Stimulated activated CD4-positive, alpha-beta T cell treated with anti-CD3 and anti-CD28 coated beads, Interleukin-15, amount 100 ng/mL, for 48 hours (primary cell): ENCODE data around the gene RAB12.
"Not testable (repeated sequence)": the region's sequence is repeated elsewhere in the genome, so short reads cannot be mapped to it uniquely, and the experiment has no call there.

Experiments used
- DNase-seq, 2 donors: peaks; one replicate each; pipeline ENCODE4 v3.0.0-alpha.2; 2020; ENCODE audit warnings: low read depth in 2 of 2

RAB12 gene

GRCh38 chr18:8643326-8643878 lies 34.2 kb downstream of the RAB12 start:
- DNase-seq: no peak

GRCh38 chr18:8647359-8647758 lies 38.1 kb downstream of the RAB12 start:
- not testable (repeated sequence) for DNase-seq

DNA sequence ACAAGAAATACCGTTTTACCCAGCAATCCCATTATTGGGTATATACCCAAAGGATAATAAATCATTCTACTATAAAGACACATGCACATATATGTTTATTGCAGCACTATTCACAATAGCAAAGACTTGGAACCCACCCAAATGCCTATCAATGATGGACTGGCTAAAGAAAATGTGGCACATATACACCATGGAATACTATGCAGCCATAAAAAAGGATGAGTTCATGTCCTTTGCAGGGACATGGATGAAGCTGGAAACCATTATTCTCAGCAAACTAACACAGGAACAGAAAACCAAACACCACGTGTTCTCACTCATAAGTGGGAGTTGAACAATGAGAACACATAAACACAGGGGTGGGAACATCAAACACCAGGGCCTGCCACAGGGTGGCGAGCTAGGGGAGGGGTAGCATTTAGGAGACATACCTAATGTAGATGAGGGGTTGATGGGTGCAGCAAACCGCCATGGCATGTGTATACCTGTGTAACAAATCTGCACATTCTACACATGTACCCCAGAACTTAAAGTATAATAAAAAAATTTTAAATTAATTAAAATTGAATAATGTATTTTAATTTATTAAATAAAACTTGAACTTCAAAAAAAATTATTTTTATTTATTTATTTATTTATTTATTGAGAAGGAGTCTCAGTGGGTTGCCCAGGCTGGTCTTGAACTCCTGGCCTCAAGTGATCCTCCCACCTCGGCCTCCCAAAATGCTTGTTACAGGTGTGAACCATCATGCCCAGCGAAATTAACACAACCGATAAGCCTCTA lies 42.4 kb downstream of the RAB12 start:
- not testable (repeated sequence) for DNase-seq

GRCh38 chr18:8654503-8655451 lies 45.5 kb downstream of the RAB12 start:
- DNase-seq: no peak

- DNase-seq: no peak
Observed at GRCh38 chr18:8656232-8656631, 47.0 kb downstream of the RAB12 start.

DNA sequence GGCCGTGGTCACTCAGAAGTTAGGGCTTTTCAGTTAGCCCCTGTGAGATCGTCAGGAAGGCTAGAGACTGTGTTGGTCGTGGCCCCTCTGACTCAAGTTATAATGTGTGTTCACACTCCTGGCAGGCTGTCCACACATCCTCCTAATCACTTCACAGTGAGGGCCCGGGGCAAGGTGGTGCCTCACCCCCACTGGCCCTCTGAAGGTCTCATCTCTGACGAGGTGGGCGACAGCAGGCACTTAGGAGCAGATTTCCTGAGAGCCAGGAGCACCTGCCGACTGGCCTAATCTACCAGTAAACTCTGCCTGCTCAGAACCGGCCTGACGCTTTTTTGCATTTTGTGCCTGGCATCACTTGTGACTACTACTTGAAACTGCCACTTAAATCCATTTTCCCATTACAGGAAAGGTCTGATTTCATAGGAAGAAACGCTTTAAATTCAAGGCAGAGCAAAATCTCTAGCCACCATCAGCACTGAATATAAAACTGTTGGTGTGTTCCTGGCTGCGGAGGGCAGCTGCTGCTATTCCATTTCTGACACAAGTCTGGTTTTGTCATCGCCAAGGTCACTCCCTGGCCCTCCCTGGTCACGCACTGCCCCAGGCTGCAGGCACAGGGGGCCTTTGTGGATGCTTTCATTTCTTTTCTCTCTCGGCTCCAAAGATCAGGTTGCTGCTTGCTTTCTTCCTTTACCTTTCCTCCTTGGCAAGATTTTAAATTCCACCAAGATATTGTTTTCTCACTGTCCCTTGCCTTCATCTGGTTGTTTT lies 48.0 kb downstream of the RAB12 start:
- no peak for DNase-seq

GRCh38 chr18:8657873-8658470 lies 48.7 kb downstream of the RAB12 start:
- no peak for DNase-seq

DNA sequence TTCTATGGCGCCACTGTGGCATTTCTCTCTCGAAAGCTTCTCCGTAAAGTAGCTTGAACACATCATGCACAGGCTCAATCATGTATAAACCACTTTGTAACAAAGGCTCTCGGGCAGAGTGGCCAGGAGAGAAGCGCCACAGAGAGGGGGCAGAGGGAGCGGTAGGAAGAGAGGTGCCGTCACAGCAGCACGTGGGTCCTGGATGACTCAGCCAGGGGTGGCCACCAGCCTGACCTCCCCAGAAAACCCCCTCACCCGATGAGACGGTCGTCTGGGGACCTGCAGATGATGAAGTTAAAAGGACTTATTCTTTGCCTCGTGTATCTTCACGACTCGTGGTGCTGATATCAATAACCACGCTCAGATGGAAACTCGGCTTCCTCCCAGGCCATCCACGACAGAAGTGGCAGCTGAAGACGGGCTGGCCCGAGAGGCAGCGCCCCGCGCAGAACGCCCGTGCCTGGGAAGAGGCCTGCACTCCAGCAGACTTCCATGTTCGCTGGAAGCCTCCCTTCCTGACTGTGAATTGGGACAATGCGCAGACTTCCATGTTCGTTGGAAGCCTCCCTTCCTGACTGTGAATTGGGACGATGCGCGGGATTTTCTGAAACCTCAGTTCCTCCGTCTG lies 49.7 kb downstream of the RAB12 start:
- DNase-seq: no peak

GRCh38 chr18:8659609-8660242 lies 50.5 kb downstream of the RAB12 start:
- DNase-seq: no peak

GRCh38 chr18:8660316-8660715 lies 51.1 kb downstream of the RAB12 start:
- DNase-seq: no peak

- no peak for DNase-seq
Observed at GRCh38 chr18:8661754-8662559, 52.7 kb downstream of the RAB12 start.

DNA sequence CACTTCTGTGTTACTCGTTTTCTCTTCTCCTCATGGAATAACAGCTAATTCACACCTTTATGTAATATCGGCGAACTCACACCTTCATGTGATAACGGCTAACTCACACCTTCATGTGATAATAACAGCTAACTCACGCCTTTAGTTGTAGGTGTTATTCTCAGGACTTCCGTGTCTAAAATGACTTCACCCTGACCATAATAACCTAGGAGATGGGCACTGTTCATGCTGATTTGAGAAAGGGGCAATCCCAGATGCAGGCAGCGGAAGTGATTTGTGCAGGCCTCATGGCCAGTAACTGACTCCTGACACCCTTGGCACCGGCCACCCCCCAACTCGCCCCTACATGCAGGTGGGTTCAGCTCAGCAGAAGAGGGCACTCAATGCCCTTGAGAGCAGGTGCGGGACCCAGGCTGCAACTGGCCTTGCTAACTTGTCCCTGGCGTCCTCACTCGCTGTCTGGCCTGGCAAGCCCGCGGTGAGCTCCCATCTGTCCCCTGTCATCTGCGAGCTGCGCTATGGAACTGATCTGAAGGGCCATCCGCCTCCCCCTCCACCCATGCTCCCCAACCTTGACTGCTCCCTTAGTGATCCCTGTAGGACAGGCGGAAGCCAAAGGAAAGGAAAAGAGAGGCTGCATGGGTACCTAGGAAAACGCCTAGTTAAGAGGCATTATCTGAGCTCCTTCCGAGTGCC lies 53.5 kb downstream of the RAB12 start:
- DNase-seq: no peak

GRCh38 chr18:8667846-8668245 lies 58.6 kb downstream of the RAB12 start:
- DNase-seq: no peak

DNA sequence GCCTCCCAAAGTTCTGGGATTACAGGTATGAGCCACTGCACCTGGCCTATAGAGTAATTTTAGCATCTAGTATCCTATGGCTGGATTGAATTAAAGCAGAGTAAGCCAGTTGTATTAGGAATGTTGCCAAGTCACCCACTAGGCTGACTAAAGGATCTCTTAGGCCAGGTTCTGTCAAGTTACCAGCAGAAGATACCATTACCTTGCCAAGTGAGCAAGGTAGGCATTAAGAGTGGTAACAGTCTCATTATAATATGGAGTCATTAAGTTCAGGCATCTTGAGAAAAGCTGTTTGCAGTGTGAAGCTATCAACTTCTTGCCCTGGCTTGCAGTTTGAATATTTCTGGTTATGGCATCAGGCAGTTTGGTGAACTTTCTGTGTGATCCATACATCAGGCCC lies 59.1 kb downstream of the RAB12 start:
- DNase-seq: no peak

GRCh38 chr18:8669571-8669970 lies 60.3 kb downstream of the RAB12 start:
- no peak for DNase-seq

DNA sequence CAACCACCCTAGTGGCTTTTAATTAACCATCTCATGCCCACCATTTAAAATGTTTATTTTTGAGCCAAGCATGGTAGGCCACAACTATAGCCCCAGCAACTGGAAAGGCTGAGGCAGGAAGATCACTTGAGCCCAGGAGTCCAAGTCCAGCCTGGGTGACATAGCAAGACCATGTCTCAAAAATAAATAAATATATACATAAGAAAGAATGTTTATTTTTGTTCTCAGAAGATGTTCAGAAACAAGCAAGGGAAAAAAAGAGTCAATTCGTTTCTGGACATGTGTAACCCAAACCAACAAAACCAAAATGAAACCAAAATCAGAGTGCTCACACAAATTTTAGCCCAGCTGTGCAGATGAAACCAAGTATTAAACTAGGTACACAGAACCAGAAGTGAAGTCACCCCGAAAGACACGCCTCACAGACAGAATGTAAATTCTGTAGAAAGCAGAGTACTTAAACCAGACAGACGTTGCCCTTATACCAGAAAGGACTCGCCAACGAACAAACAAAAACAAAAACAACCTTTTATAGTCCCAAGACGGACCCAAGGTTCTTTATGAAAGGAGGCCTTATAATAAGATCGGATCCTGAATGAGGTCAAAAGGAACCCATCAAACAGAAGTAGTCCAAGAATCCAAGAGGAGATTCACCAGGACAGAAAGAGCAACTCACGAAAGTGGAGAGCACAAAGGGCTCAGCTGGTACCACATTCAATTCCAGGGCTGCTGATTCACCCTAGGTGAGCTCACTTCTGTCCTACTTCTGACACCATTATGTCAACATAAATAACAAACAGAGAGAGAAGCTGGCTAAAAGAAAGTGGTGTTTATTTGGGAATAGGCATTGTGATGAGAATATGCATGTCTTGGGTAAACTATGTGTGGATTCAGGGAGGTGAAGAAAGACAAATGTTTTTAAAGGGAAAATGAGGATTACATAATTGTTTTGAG lies 64.3 kb downstream of the RAB12 start:
- DNase-seq: no peak

GRCh38 chr18:8675057-8675456 lies 65.8 kb downstream of the RAB12 start:
- DNase-seq: no peak

- DNase-seq: no peak
Observed at GRCh38 chr18:8681196-8681595, 72.0 kb downstream of the RAB12 start.
